Nephron progenitor cell (in vitro differentiated cells): ENCODE results near the gene SMAD1.

Source experiments
- DNase-seq: peaks from one replicate; pipeline ENCODE4 v3.0.0; 2021
- H3K27ac Mint-ChIP-seq: 2 replicates; pipeline ENCODE4 v1.8.0; 2021; ENCODE audit warnings: mild to moderate bottlenecking, moderate library complexity, mixed read lengths
- H3K27me3 Mint-ChIP-seq: 2 replicates; pipeline ENCODE4 v1.8.0; 2021; ENCODE audit warnings: mild to moderate bottlenecking, low read depth, mixed read lengths; ENCODE audit not compliant: poor library complexity
- H3K36me3 Mint-ChIP-seq: 2 replicates; pipeline ENCODE4 v1.8.0; 2021; ENCODE audit warnings: low read depth, mixed read lengths
- H3K4me1 Mint-ChIP-seq: 2 replicates; pipeline ENCODE4 v1.8.0; 2021; ENCODE audit warnings: mixed read lengths
- H3K4me3 Mint-ChIP-seq: 2 replicates; pipeline ENCODE4 v1.8.0; 2021; ENCODE audit warnings: mild to moderate bottlenecking, moderate library complexity, mixed read lengths
- H3K9me3 Mint-ChIP-seq: 2 replicates; pipeline ENCODE4 v1.8.0; 2021; ENCODE audit warnings: mild to moderate bottlenecking, moderate library complexity, mixed read lengths
- CTCF ChIP-seq: fragments of 200-600 bp; sonication (generic); IDR thresholded peaks from 2 replicates; pipeline ENCODE4 v1.5.0; 2021; ENCODE audit warnings: antibody characterized with exemption

Gene SMAD1

GRCh38 chr4:145484225-145484846 lies 2.7 kb downstream of the SMAD1 start:
- DNase-seq: no peak
- Mint-ChIP-seq H3K27me3 (no peaks in the 10 kb centered on the region), H3K27ac (no peak overlapping the region), H3K4me3 (no peak overlapping the region), H3K36me3 (peaks cover 8% of the 10 kb centered on the region), H3K9me3 (peaks cover 7% of the 10 kb centered on the region), H3K4me1 (peaks cover 33% of the 10 kb centered on the region)
- no peak for TF ChIP-seq CTCF

GRCh38 chr4:145485120-145485519 lies 3.5 kb downstream of the SMAD1 start:
- peaks cover 4% of the 10 kb centered on the region for H3K36me3 Mint-ChIP-seq
- H3K4me1 Mint-ChIP-seq: peaks cover 30% of the 10 kb centered on the region
- no peak overlapping the region for H3K27ac Mint-ChIP-seq
- no peak overlapping the region for H3K4me3 Mint-ChIP-seq
- H3K9me3 Mint-ChIP-seq: peaks cover 4% of the 10 kb centered on the region
- no peak for DNase-seq
- no peaks in the 10 kb centered on the region for H3K27me3 Mint-ChIP-seq
- no peak for TF ChIP-seq CTCF

GRCh38 chr4:145486603-145487002 lies 5.0 kb downstream of the SMAD1 start:
- TF ChIP-seq CTCF: no peak
- Mint-ChIP-seq H3K27ac (no peak overlapping the region), H3K9me3 (no peaks in the 10 kb centered on the region), H3K4me1 (peaks cover 30% of the 10 kb centered on the region), H3K27me3 (no peaks in the 10 kb centered on the region), H3K4me3 (no peak overlapping the region), H3K36me3 (no peaks in the 10 kb centered on the region)
- DNase-seq: no peak

- no peak for DNase-seq
- no peak for TF ChIP-seq CTCF
- Mint-ChIP-seq H3K27me3 (no peaks in the 10 kb centered on the region), H3K36me3 (no peaks in the 10 kb centered on the region), H3K4me3 (no peak overlapping the region), H3K4me1 (peaks cover 32% of the 10 kb centered on the region), H3K9me3 (no peaks in the 10 kb centered on the region), H3K27ac (no peak overlapping the region)
These were observed 6.0 kb downstream of the SMAD1 start for GRCh38 chr4:145487631-145488030.

- Mint-ChIP-seq H3K27ac (no peak overlapping the region), H3K27me3 (no peaks in the 10 kb centered on the region), H3K9me3 (no peaks in the 10 kb centered on the region), H3K36me3 (no peaks in the 10 kb centered on the region), H3K4me1 (peaks cover 32% of the 10 kb centered on the region), H3K4me3 (no peak overlapping the region)
- DNase-seq: no peak
- TF ChIP-seq CTCF: no peak
These were observed 6.7 kb downstream of the SMAD1 start for GRCh38 chr4:145488310-145488709.

GRCh38 chr4:145489556-145489955 lies 7.9 kb downstream of the SMAD1 start:
- Mint-ChIP-seq H3K36me3 (no peaks in the 10 kb centered on the region), H3K4me1 (peaks cover 32% of the 10 kb centered on the region), H3K27me3 (no peaks in the 10 kb centered on the region), H3K27ac (no peak overlapping the region), H3K9me3 (no peaks in the 10 kb centered on the region), H3K4me3 (no peak overlapping the region)
- TF ChIP-seq CTCF: no peak
- no peak for DNase-seq
